Activated CD8-positive, alpha-beta memory T cell treated with anti-CD3 and anti-CD28 coated beads for 1 hour (primary cell): Measurements from ENCODE around the gene ORC3.
"Not testable (repeated sequence)": the region's sequence is repeated elsewhere in the genome, so short reads cannot be mapped to it uniquely, and the experiment has no call there.

Source experiments
- DNase-seq, 2 donors: peaks; one replicate each; pipeline ENCODE4 v3.0.0-alpha.2; 2020; ENCODE audit warnings: low read depth in 1 of 2; ENCODE audit errors: extremely low read depth in 1 of 2

Gene ORC3

GRCh38 chr6:87690441-87690840 is 100.5 kb downstream of the ORC3 start:
- no peak for DNase-seq

- DNase-seq = no peak
These were observed 102.2 kb downstream of the ORC3 start for GRCh38 chr6:87692086-87692485.

GRCh38 chr6:87696817-87697216 is 106.9 kb downstream of the ORC3 start:
- not testable (repeated sequence) for DNase-seq

GRCh38 chr6:87697581-87698546 is 107.9 kb downstream of the ORC3 start:
- no peak for DNase-seq

- no peak for DNase-seq
These were observed 108.6 kb downstream of the ORC3 start for GRCh38 chr6:87698547-87699006.

- DNase-seq = no peak
These were observed 109.6 kb downstream of the ORC3 start for GRCh38 chr6:87699576-87699975.

- no peak for DNase-seq
These were observed 110.7 kb downstream of the ORC3 start for GRCh38 chr6:87700397-87701343.

GRCh38 chr6:87701344-87701675 is 111.4 kb downstream of the ORC3 start:
- peak in 1 of 2 donors; percentile 6 for DNase-seq

GRCh38 chr6:87701676-87702588 is 112.0 kb downstream of the ORC3 start, which contains the start of gene AKIRIN2:
Gene AKIRIN2, minus strand, starts transcription at chr6:87702233. Its CDS starts 549 bp downstream, at chr6:87701684.
- peak; percentile 91 to 92 for DNase-seq

- DNase-seq = no peak
These were observed 112.6 kb downstream of the ORC3 start for GRCh38 chr6:87702589-87702945.

- DNase-seq = not testable (repeated sequence)
These were observed 113.1 kb downstream of the ORC3 start for GRCh38 chr6:87703039-87703438.

GRCh38 chr6:87705070-87705691 is 115.2 kb downstream of the ORC3 start:
- DNase-seq = no peak

GRCh38 chr6:87706187-87706966 is 116.4 kb downstream of the ORC3 start:
- no peak for DNase-seq

GRCh38 chr6:87708581-87709427 is 118.9 kb downstream of the ORC3 start:
- not testable (repeated sequence) for DNase-seq

- DNase-seq = no peak
These were observed 120.2 kb downstream of the ORC3 start for GRCh38 chr6:87710090-87710489.

- not testable (repeated sequence) for DNase-seq
These were observed 122.8 kb downstream of the ORC3 start for GRCh38 chr6:87712713-87713112.

GRCh38 chr6:87714093-87714842 is 124.3 kb downstream of the ORC3 start:
- no peak for DNase-seq
